HepG2 (cell line): ENCODE results near the gene SYNE1. TPM values are rescaled to one million over a fixed set of nuclear protein-coding genes. Genes with fewer than 3 reads are reported as not detected.

Source experiments
- BCL3 ChIP-seq: sonication (generic); formaldehyde crosslinking; IDR thresholded peaks from 2 replicates; pipeline ENCODE4 v1.5.1; 2020; ENCODE audit warnings: mild to moderate bottlenecking, missing genetic modification reagents, moderate library complexity
- BCLAF1 ChIP-seq: fragments of 450-650 bp; IDR thresholded peaks from 2 replicates; pipeline ENCODE4 v1.6.1; 2017; ENCODE audit warnings: mild to moderate bottlenecking
- EHMT2 ChIP-seq: fragments of 200-600 bp; sonication (generic); IDR thresholded peaks from 2 replicates; pipeline ENCODE4 v1.7.0; 2017; ENCODE audit warnings: antibody characterized with exemption, low read depth, low read length, borderline replicate concordance
- ELF1 ChIP-seq: sonication (generic); formaldehyde crosslinking; IDR thresholded peaks from 2 replicates; pipeline ENCODE4 v1.4.0; 2020; ENCODE audit warnings: missing genetic modification reagents
- FOSL2 ChIP-seq: sonication (generic); formaldehyde crosslinking; IDR thresholded peaks from 2 replicates; pipeline ENCODE4 v1.4.0; 2020; ENCODE audit warnings: missing genetic modification reagents
- GLMP ChIP-seq: sonication (generic); formaldehyde crosslinking; IDR thresholded peaks from 2 replicates; pipeline ENCODE4 v1.9.0; 2021; ENCODE audit warnings: missing genetic modification reagents, mild to moderate bottlenecking, borderline replicate concordance
- HIVEP1 ChIP-seq: sonication (generic); formaldehyde crosslinking; IDR thresholded peaks from 2 replicates; pipeline ENCODE4 v1.4.0; 2020; ENCODE audit warnings: mild to moderate bottlenecking, missing genetic modification reagents
- HNRNPK ChIP-seq: fragments of 200-400 bp; formaldehyde crosslinking; IDR thresholded peaks from 2 replicates; pipeline ENCODE4 v1.6.1; 2018; ENCODE audit warnings: low read length, low read depth, moderate library complexity, mild to moderate bottlenecking; ENCODE audit not compliant: poor library complexity, severe bottlenecking
- HNRNPUL1 ChIP-seq: fragments of 200-400 bp; formaldehyde crosslinking; IDR thresholded peaks from 2 replicates; pipeline ENCODE4 v1.6.1; 2017; ENCODE audit warnings: low read depth, mild to moderate bottlenecking, low read length, moderate library complexity
- MTA3 ChIP-seq: sonication (generic); formaldehyde crosslinking; IDR thresholded peaks from 2 replicates; pipeline ENCODE4 v1.4.0; 2020; ENCODE audit warnings: missing genetic modification reagents
- PBX2 ChIP-seq: IDR thresholded peaks from 2 replicates; pipeline ENCODE4 v1.6.1; 2016; ENCODE audit warnings: control low read depth
- PTBP1 ChIP-seq: fragments of 200-400 bp; formaldehyde crosslinking; IDR thresholded peaks from 2 replicates; pipeline ENCODE4 v1.6.1; 2018; ENCODE audit warnings: low read length, low read depth; ENCODE audit not compliant: poor library complexity, severe bottlenecking
- RAD21 ChIP-seq: fragments of 450-650 bp; formaldehyde crosslinking; IDR thresholded peaks from 2 replicates; pipeline ENCODE4 v1.5.0; 2020; ENCODE audit warnings: mild to moderate bottlenecking
- RFX1 ChIP-seq: fragments of 450-650 bp; IDR thresholded peaks from 2 replicates; pipeline ENCODE4 v1.6.1; 2017
- SP5 ChIP-seq: IDR thresholded peaks from 2 replicates; pipeline ENCODE4 v1.6.1; 2016; ENCODE audit warnings: low read depth, borderline replicate concordance
- SRSF4 ChIP-seq: fragments of 200-400 bp; formaldehyde crosslinking; IDR thresholded peaks from one replicate; pipeline ENCODE4 v1.6.1; 2018; ENCODE audit warnings: mild to moderate bottlenecking, low read depth, low read length, moderate library complexity; ENCODE audit not compliant: poor library complexity, severe bottlenecking
- YY1 ChIP-seq: IDR thresholded peaks from 2 replicates; pipeline ENCODE4 v1.6.1; 2011; ENCODE audit warnings: low read length, low read depth, moderate library complexity, mild to moderate bottlenecking; ENCODE audit not compliant: insufficient read depth, insufficient replicate concordance
- ZFP1 ChIP-seq: IDR thresholded peaks from 2 replicates; pipeline ENCODE4 v1.6.1; 2016
- ZFP41 ChIP-seq: sonication (generic); formaldehyde crosslinking; IDR thresholded peaks from 2 replicates; pipeline ENCODE4 v1.4.0; 2020; ENCODE audit warnings: mild to moderate bottlenecking, missing genetic modification reagents, borderline replicate concordance
- ZNF20 ChIP-seq: sonication (generic); formaldehyde crosslinking; IDR thresholded peaks from 2 replicates; pipeline ENCODE4 v1.4.0; 2020; ENCODE audit warnings: mild to moderate bottlenecking, moderate library complexity, missing genetic modification reagents
- ZNF224 ChIP-seq: sonication (generic); formaldehyde crosslinking; IDR thresholded peaks from 2 replicates; pipeline ENCODE4 v1.5.0; 2020; ENCODE audit warnings: mild to moderate bottlenecking, missing genetic modification reagents
- ZNF326 ChIP-seq: sonication (generic); formaldehyde crosslinking; IDR thresholded peaks from 2 replicates; pipeline ENCODE4 v1.4.0; 2020; ENCODE audit warnings: missing genetic modification reagents, borderline replicate concordance
- ZNF674 ChIP-seq: sonication (generic); formaldehyde crosslinking; IDR thresholded peaks from 2 replicates; pipeline ENCODE4 v1.5.0; 2020; ENCODE audit warnings: low read depth, mild to moderate bottlenecking, missing genetic modification reagents
- polyA plus RNA-seq, 8 experiments: library from polyadenylated mRNA; depleted of rRNA in 3 of 8; stranded (reverse) in 7 of 8; unstranded in 1 of 8; fragments of >200 nt; fragmentation: Illumina TruSeq in 4 of 8; extraction: Trizol in 4 of 8; gene quantifications; 2 replicates each; pipeline versions ENCODE4 v1.2.1 to v1.2.3, GENCODE V29; 2011 to 2016; ENCODE audit warnings: low read depth in 4 of 8, missing spikeins in 1 of 8, mixed read lengths in 1 of 8; ENCODE audit not compliant: insufficient read depth in 1 of 8
- total RNA-seq, 5 experiments: library from RNA; depleted of rRNA; stranded (reverse); fragments of >200 nt; fragmentation: Illumina TruSeq; extraction: Trizol; gene quantifications; 2 replicates each; pipeline ENCODE4 v1.2.3, GENCODE V29; 2016; ENCODE audit warnings: low read depth in 1 of 5

Gene SYNE1
- total and polyA plus RNA-seq, 2 of the 13 experiments (the other 11 are each of a cell fraction or from before 2014, with no cell fraction given), result 5.5 to 15.9 TPM

DNA sequence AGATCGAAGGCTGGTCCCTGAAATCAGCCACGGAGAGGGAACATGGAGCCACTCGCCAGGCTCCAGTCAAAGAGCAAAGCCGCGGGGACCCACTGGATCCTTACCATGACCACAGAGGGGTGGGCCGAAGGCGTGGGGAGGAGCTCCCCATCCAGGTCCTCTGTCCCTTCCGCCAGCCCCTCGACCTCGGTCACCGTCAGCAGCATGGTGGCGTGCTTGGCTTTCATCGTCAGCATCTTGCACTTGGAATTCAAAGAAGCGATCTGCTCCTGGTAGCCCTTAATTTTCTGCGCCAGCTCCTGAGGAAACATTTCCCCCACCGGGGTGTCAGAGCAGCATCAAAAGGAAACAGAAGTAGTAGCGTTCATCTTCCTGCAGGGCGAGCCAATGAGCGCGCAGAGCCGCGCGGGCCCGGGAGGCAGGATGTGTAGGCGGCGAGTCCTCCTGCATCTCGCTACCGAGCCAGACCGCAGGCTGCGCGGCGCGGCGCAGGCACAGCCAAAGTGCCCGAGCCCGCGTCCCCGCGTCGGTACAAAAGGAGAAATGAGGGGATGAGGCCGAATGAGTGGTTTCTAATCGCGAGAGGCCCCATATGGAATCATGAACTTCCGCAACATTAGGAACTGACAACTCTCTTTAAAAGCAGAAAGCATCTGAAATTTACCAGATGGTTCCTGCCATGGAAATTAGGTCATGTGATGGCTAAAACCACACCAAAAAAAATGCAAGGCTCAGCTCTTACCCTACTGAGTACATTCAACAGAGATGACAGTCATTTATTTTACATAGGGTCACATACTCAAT lies 335.2 kb downstream of the SYNE1 start (continued):
- TF ChIP-seq ZFP41 (CRISPR knock-in tag), result peak; percentile 82; the same call in 1 of the 2 replicates
- peak; percentile 57 for TF ChIP-seq ELF1 (CRISPR knock-in tag)
- TF ChIP-seq BCL3 (CRISPR knock-in tag), result peak; percentile 81; the same call in 1 of the 2 replicates
- no peak for TF ChIP-seq ZNF20 (CRISPR knock-in tag)
- TF ChIP-seq HNRNPK, result no peak
- 0 out of 2 replicates have a peak, but pooled peaks have one; percentile 13 for TF ChIP-seq ZFP1 (CRISPR knock-in tag)
- TF ChIP-seq FOSL2 (CRISPR knock-in tag), result peak; percentile 28; the same call in 1 of the 2 replicates
- TF ChIP-seq SP5, result 0 out of 2 replicates have a peak, but pooled peaks have one; percentile 5
- TF ChIP-seq PTBP1, result peak; percentile 60
- peak; percentile 66; the same call in 1 of the 2 replicates for TF ChIP-seq ZNF224 (CRISPR knock-in tag)
- peak; percentile 75 for TF ChIP-seq HIVEP1 (CRISPR knock-in tag)
- TF ChIP-seq EHMT2, result no peak; the same call in 1 of the 2 replicates
- no peak for TF ChIP-seq BCLAF1
- no peak for TF ChIP-seq MTA3 (CRISPR knock-in tag)
- peak; percentile 83 for TF ChIP-seq RAD21 (CRISPR knock-in tag)
- TF ChIP-seq GLMP (CRISPR knock-in tag), result no peak
- no peak for TF ChIP-seq RFX1
- TF ChIP-seq HNRNPUL1, result no peak
- no peak for TF ChIP-seq PBX2
- TF ChIP-seq SRSF4, result no peak
- TF ChIP-seq YY1, result no peak
- 0 out of 2 replicates have a peak, but pooled peaks have one; percentile 65 for TF ChIP-seq ZNF326 (CRISPR knock-in tag)
- TF ChIP-seq ZNF674 (CRISPR knock-in tag), result no peak
